ENCODE data around the gene C18orf32. TPM values are rescaled to one million over a fixed set of nuclear protein-coding genes. Genes with fewer than 3 reads are reported as not detected.

C18orf32 gene
- polyA plus RNA-seq, 2 of the 4 experiments (the other 2 are of a cell fraction): 12.7 to 59.1 TPM

GRCh38 chr18:49432602-49433001 lies 54.4 kb downstream of the C18orf32 start:
- WGBS (ENCODE audit: missing lambda C conversion rate): 87% methylated on average over 2 of the region's 2 CpGs
- Histone ChIP-seq H3K9me3 (no peaks in the 10 kb centered on the region), H3K4me2 (no peak overlapping the region), H3K27ac (no peak overlapping the region), H3K4me1 (no peaks in the 10 kb centered on the region), H3K4me3 (no peak overlapping the region)
- no peak for ATAC-seq
- CTCF ChIA-PET: interaction anchor here (0.6 kb wide), 2 partner anchors 770 to 1658 kb away, joined by 3 to 4 read pairs; no protein-coding TSS in a partner anchor
- TF ChIP-seq RAD21 (conservative IDR thresholded peaks at IDR 0.05 in 1 of 2, IDR thresholded peaks at IDR 0.05 in 1 of 2) (no peak), POLR2A (IDR thresholded peaks at IDR 0.05; ENCODE audit: low read length) (no peak), CBX8 (IDR thresholded peaks at IDR 0.05) (no peak), EP300 (IDR thresholded peaks at IDR 0.05) (no peak), ELK1 (IDR thresholded peaks at IDR 0.05; ENCODE audit: low read depth, low read length) (no peak), RFX5 (IDR thresholded peaks at IDR 0.05) (no peak), SMC3 (IDR thresholded peaks at IDR 0.05) (no peak), BCL3 (IDR thresholded peaks at IDR 0.05) (no peak), FOXS1 (CRISPR knock-in tag; IDR thresholded peaks at IDR 0.05) (no peak), BHLHE40 (IDR thresholded peaks at IDR 0.05; ENCODE audit: low read depth, low read length) (no peak), RCOR1 (IDR thresholded peaks at IDR 0.05; ENCODE audit: low read depth, low read length) (no peak), CTCF (IDR thresholded peaks at IDR 0.05) (no peak), HMGXB4 (CRISPR knock-in tag; IDR thresholded peaks at IDR 0.05; ENCODE audit: borderline replicate concordance) (no peak), MYC (IDR thresholded peaks at IDR 0.05; ENCODE audit: borderline replicate concordance, low read length) (no peak), E2F6 (IDR thresholded peaks at IDR 0.05; ENCODE audit: borderline replicate concordance, low read depth) (no peak), CEBPB (IDR thresholded peaks at IDR 0.05) (no peak), HES2 (IDR thresholded peaks at IDR 0.05) (no peak), TFCP2L1 (CRISPR knock-in tag; IDR thresholded peaks at IDR 0.05) (no peak), NFE2L2 (conservative IDR thresholded peaks at IDR 0.05; ENCODE audit: low read length) (no peak), HOXA7 (CRISPR knock-in tag; IDR thresholded peaks at IDR 0.05) (no peak)
- POLR2A ChIA-PET: interaction anchor here (0.6 kb wide), 1 partner anchor 121 kb away, joined by 4 read pairs; no protein-coding TSS in a partner anchor
- no peak for DNase-seq (ENCODE audit: low read depth in 1 of 2, low spot score in 1 of 2)
- no peak for FAIRE-seq

Measured in A549 (cell line).